ENCODE data around the gene DNAJC12.
"Not testable (repeated sequence)": the region's sequence is repeated elsewhere in the genome, so short reads cannot be mapped to it uniquely, and the experiment has no call there.

The DNAJC12 gene

GRCh38 chr10:67790534-67791408 lies 47.2 kb downstream of the DNAJC12 start:
- DNase-seq: no peak

- DNase-seq: no peak
Observed at GRCh38 chr10:67789769-67790168, 48.2 kb downstream of the DNAJC12 start.

- peak; percentile 48 for DNase-seq
Observed at GRCh38 chr10:67788028-67788886, 49.7 kb downstream of the DNAJC12 start.

GRCh38 chr10:67785098-67785497 lies 52.9 kb downstream of the DNAJC12 start:
- no peak for DNase-seq

GRCh38 chr10:67784474-67784873 lies 53.5 kb downstream of the DNAJC12 start:
- no peak for DNase-seq

GRCh38 chr10:67783606-67784294 lies 54.2 kb downstream of the DNAJC12 start:
- DNase-seq: no peak

- DNase-seq: no peak
Observed at GRCh38 chr10:67782530-67782929, 55.5 kb downstream of the DNAJC12 start.

GRCh38 chr10:67780759-67781538 lies 57.0 kb downstream of the DNAJC12 start:
- no peak for DNase-seq

GRCh38 chr10:67780204-67780621 lies 57.8 kb downstream of the DNAJC12 start:
- not testable (repeated sequence) for DNase-seq

GRCh38 chr10:67779465-67780203 lies 58.4 kb downstream of the DNAJC12 start:
- DNase-seq: peak; percentile 59

- DNase-seq: no peak
Observed at GRCh38 chr10:67776371-67776770, 61.6 kb downstream of the DNAJC12 start.

- no peak for DNase-seq
Observed at GRCh38 chr10:67775279-67775678, 62.7 kb downstream of the DNAJC12 start.

- DNase-seq: no peak
Observed at GRCh38 chr10:67772894-67773511, 65.0 kb downstream of the DNAJC12 start.

GRCh38 chr10:67772151-67772550 lies 65.8 kb downstream of the DNAJC12 start:
- no peak for DNase-seq

- DNase-seq: no peak
Observed at GRCh38 chr10:67771200-67771599, 66.8 kb downstream of the DNAJC12 start.

- DNase-seq: no peak
Observed at GRCh38 chr10:67770537-67770936, 67.5 kb downstream of the DNAJC12 start.

GRCh38 chr10:67767244-67767643 lies 70.7 kb downstream of the DNAJC12 start:
- DNase-seq: no peak

GRCh38 chr10:67764012-67764822 lies 73.8 kb downstream of the DNAJC12 start:
- peak; percentile 95 for DNase-seq

- peak; percentile 62 for DNase-seq
Observed at GRCh38 chr10:67763499-67764011, 74.4 kb downstream of the DNAJC12 start.

- not testable (repeated sequence) for DNase-seq
Observed at GRCh38 chr10:67762567-67762966, 75.4 kb downstream of the DNAJC12 start.
